Fibroblast of lung (primary cell): ENCODE measurements around the gene SCD5. TPM values are rescaled to one million over a fixed set of nuclear protein-coding genes. Genes with fewer than 3 reads are reported as not detected.

Experiments used
- DNase-seq, 2 donors: peaks; one replicate each; pipeline versions ENCODE4 v3.0.0 to v3.0.0-alpha.2; 2010; ENCODE audit warnings: low read depth in 2 of 2
- H2AFZ ChIP-seq: 2 replicates; pipeline ENCODE4 v1.5.1; 2012; ENCODE audit warnings: low read length, control low read depth, inconsistent platforms
- H3K27ac ChIP-seq: 2 replicates; pipeline ENCODE4 v1.5.1; 2011; ENCODE audit warnings: low read length, control low read depth; ENCODE audit not compliant: insufficient read depth
- H3K27me3 ChIP-seq: 2 replicates; pipeline ENCODE4 v1.5.1; 2011; ENCODE audit warnings: mild to moderate bottlenecking, low read length; ENCODE audit not compliant: control insufficient read depth, insufficient read depth
- H3K36me3 ChIP-seq: 2 replicates; pipeline ENCODE4 v1.5.1; 2011; ENCODE audit warnings: low read length; ENCODE audit not compliant: control insufficient read depth, insufficient read depth
- H3K4me1 ChIP-seq: 2 replicates; pipeline ENCODE4 v1.5.1; 2011; ENCODE audit warnings: low read length; ENCODE audit not compliant: control insufficient read depth, insufficient read depth; ENCODE audit errors: extremely low read depth
- H3K4me2 ChIP-seq: 2 replicates; pipeline ENCODE4 v1.5.1; 2011; ENCODE audit warnings: low read length, control low read depth; ENCODE audit not compliant: insufficient read depth; ENCODE audit errors: extremely low read depth
- H3K4me3 ChIP-seq, 4 experiments: fragments of 200-600 bp in 1 of 4; sonication (generic) in 1 of 4; replicated peaks in 1 of 4; 2 replicates each; pipeline ENCODE4 v1.5.1; 2011 to 2016; ENCODE audit warnings: low read length in 4 of 4, low read depth in 3 of 4, mild to moderate bottlenecking in 3 of 4, control low read depth in 2 of 4, inconsistent platforms in 1 of 4, mixed read lengths in 1 of 4; ENCODE audit not compliant: insufficient read depth in 1 of 4; ENCODE audit errors: control extremely low read depth in 1 of 4
- H3K79me2 ChIP-seq: 2 replicates; pipeline ENCODE4 v1.5.1; 2012; ENCODE audit warnings: mild to moderate bottlenecking, low read length, inconsistent platforms; ENCODE audit not compliant: control insufficient read depth, insufficient read depth
- H3K9ac ChIP-seq: 2 replicates; pipeline ENCODE4 v1.5.1; 2011; ENCODE audit warnings: mild to moderate bottlenecking, low read length, control low read depth; ENCODE audit not compliant: insufficient read depth
- H3K9me3 ChIP-seq: 2 replicates; pipeline ENCODE4 v1.5.1; 2012; ENCODE audit warnings: low read depth, low read length; ENCODE audit not compliant: control insufficient read depth, insufficient read depth
- H4K20me1 ChIP-seq: 2 replicates; pipeline ENCODE4 v1.5.1; 2011; ENCODE audit warnings: low read length; ENCODE audit not compliant: control insufficient read depth, insufficient read depth; ENCODE audit errors: extremely low read depth
- EZH2 ChIP-seq: IDR thresholded peaks from 2 replicates; pipeline ENCODE4 v1.5.1; 2012; ENCODE audit warnings: low read length, control low read depth, mild to moderate bottlenecking; ENCODE audit errors: missing control alignments
- polyA plus RNA-seq, 2 donors: library from polyadenylated mRNA; depleted of rRNA in 1 of 2; stranded (reverse) in 1 of 2; unstranded in 1 of 2; fragments of >200 nt; gene quantifications; 2 replicates each; pipeline ENCODE4 v1.2.1, GENCODE V29; 2011 to 2012; ENCODE audit warnings: missing spikeins in 1 of 2
- total RNA-seq: library from RNA; depleted of rRNA; stranded (reverse); fragments of >200 nt; gene quantifications from 2 replicates; pipeline ENCODE4 v1.2.1, GENCODE V29; 2014
- TF ChIP-seq, protein P1 (sequence below), 2 donors: IDR thresholded peaks in 1 of 2; conservative IDR thresholded peaks in 1 of 2; 1 replicate in 1 of 2; 2 replicates in 1 of 2; pipeline ENCODE4 v1.5.1; 2011 to 2012; ENCODE audit warnings: low read length in 2 of 2, control low read depth in 1 of 2, inconsistent platforms in 1 of 2, low read depth in 1 of 2, mild to moderate bottlenecking in 1 of 2

Gene SCD5
- total and polyA plus RNA-seq, 2 donors (not counting 1 experiment from before 2014, with no cell fraction given) = 4.9 to 11.4 TPM

DNA sequence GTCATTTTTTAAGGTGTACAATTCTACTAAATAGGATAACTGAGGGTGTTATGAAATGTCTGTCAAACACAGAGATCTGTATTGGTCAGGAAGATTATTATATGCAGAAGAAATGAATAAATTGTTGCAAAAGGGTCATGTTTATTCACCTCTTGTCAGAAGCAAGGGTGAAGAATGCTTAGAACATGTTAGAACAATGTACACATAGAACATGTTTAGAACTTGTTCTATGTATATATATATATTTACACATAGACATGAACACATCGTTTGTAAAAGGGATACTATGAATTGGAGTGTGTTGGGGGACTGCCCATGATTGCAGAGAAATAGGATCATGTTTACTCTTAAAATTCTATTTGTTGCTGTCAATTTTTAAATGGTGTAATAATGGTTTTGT lies 208.8 kb downstream of the SCD5 start:
- H3K4me1 ChIP-seq = no peaks in the 10 kb centered on the region
- H3K4me3 ChIP-seq = no peak overlapping the region
- H4K20me1 ChIP-seq = no peaks in the 10 kb centered on the region
- H3K79me2 ChIP-seq = no peaks in the 10 kb centered on the region
- H3K9me3 ChIP-seq = no peaks in the 10 kb centered on the region
- no peak overlapping the region for H3K9ac ChIP-seq
- no peak overlapping the region for H3K4me2 ChIP-seq
- TF ChIP-seq, protein P1, sequence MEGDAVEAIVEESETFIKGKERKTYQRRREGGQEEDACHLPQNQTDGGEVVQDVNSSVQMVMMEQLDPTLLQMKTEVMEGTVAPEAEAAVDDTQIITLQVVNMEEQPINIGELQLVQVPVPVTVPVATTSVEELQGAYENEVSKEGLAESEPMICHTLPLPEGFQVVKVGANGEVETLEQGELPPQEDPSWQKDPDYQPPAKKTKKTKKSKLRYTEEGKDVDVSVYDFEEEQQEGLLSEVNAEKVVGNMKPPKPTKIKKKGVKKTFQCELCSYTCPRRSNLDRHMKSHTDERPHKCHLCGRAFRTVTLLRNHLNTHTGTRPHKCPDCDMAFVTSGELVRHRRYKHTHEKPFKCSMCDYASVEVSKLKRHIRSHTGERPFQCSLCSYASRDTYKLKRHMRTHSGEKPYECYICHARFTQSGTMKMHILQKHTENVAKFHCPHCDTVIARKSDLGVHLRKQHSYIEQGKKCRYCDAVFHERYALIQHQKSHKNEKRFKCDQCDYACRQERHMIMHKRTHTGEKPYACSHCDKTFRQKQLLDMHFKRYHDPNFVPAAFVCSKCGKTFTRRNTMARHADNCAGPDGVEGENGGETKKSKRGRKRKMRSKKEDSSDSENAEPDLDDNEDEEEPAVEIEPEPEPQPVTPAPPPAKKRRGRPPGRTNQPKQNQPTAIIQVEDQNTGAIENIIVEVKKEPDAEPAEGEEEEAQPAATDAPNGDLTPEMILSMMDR (conservative IDR thresholded peaks at IDR 0.05 in 1 of 2, IDR thresholded peaks at IDR 0.05 in 1 of 2; ENCODE audit: low read depth in 1 of 2, low read length in 2 of 2) = no peak
- TF ChIP-seq EZH2 = no peak
- H3K27me3 ChIP-seq = peaks cover 3% of the 10 kb centered on the region
- no peak overlapping the region for H3K27ac ChIP-seq
- H2AFZ ChIP-seq = no peak overlapping the region
- no peak for DNase-seq
- no peaks in the 10 kb centered on the region for H3K36me3 ChIP-seq

DNA sequence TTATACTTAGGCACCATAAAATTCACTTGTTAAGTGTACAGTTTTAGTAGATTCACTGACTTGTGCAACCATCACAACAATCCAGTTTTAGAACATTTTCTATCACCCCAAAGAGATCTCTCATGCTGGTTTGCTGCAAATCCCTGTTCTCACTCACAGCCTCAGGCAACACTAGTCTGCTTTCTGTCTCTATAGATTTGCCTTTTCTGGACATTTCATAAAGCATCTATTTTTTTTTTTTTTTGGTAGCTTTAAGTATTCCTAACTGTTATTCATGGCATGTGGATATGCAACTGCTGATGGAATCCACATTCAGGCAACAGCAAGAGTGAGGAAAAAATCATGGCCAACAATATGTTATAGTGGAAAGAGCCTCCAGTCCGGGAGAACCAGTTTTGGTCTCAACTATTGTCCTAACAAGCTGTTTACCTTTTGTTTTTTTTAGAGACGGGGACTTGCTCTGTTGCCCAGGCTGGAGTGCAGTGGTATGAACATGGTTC lies 209.8 kb downstream of the SCD5 start:
- H3K27me3 ChIP-seq = peaks cover 3% of the 10 kb centered on the region
- TF ChIP-seq, protein P1 (conservative IDR thresholded peaks at IDR 0.05 in 1 of 2, IDR thresholded peaks at IDR 0.05 in 1 of 2; ENCODE audit: low read depth in 1 of 2, low read length in 2 of 2) = no peak
- TF ChIP-seq EZH2 = no peak
- no peak for DNase-seq
- no peaks in the 10 kb centered on the region for H4K20me1 ChIP-seq
- H3K36me3 ChIP-seq = no peaks in the 10 kb centered on the region
- H3K4me3 ChIP-seq = no peak overlapping the region
- H3K9me3 ChIP-seq = no peaks in the 10 kb centered on the region
- no peaks in the 10 kb centered on the region for H3K79me2 ChIP-seq
- H3K27ac ChIP-seq = no peak overlapping the region
- no peak overlapping the region for H3K9ac ChIP-seq
- no peaks in the 10 kb centered on the region for H3K4me1 ChIP-seq
- H2AFZ ChIP-seq = no peak overlapping the region
- H3K4me2 ChIP-seq = no peak overlapping the region

DNA sequence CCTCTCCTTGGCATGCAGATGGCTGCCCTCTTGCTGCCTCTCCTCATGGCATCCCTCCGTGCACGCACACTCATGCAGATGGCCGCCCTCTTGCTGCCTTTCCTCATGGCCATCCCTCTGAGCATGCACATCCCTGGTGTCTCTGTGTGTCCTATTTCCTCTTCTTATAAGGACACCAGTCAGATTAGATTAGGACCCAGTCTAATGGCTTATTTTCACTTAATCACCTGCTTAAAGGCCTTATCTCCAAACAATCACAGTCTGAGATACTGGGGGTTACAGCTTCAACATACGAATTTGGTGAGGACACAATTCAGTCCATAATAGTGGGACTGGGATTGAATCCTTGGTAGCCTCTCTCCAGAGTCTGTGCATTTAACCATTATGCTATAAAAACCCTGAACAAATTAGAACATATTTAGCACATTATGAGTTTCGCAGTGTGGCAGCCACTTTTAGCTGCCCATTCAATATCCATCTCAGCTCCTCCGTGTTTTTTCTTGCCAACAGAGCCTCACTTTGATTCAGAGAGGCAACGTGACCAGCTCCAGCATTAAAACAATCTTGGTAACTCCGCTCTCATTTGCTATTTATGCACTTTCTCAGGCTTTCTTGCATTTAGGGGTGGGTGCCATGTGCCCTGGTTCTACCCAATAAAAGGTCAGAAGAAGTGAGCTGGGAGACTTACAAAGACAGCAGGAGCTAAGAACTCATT lies 210.6 kb downstream of the SCD5 start:
- Histone ChIP-seq H3K79me2 (no peaks in the 10 kb centered on the region), H3K9ac (no peak overlapping the region), H3K4me3 (no peak overlapping the region), H2AFZ (no peak overlapping the region), H3K4me1 (no peaks in the 10 kb centered on the region), H3K36me3 (no peaks in the 10 kb centered on the region), H3K27me3 (peaks cover 3% of the 10 kb centered on the region), H4K20me1 (no peaks in the 10 kb centered on the region), H3K9me3 (no peaks in the 10 kb centered on the region), H3K27ac (no peak overlapping the region), H3K4me2 (no peak overlapping the region)
- DNase-seq = no peak
- TF ChIP-seq, protein P1 (conservative IDR thresholded peaks at IDR 0.05 in 1 of 2, IDR thresholded peaks at IDR 0.05 in 1 of 2; ENCODE audit: low read depth in 1 of 2, low read length in 2 of 2) = no peak
- no peak for TF ChIP-seq EZH2
